Medulla oblongata (tissue), 1 donor: ENCODE data around the gene PTPRT.

ENCODE experiments used
- DNase-seq: peaks from one replicate; pipeline ENCODE4 v3.0.0-alpha.2; 2015; ENCODE audit errors: extremely low spot score

PTPRT gene

DNA sequence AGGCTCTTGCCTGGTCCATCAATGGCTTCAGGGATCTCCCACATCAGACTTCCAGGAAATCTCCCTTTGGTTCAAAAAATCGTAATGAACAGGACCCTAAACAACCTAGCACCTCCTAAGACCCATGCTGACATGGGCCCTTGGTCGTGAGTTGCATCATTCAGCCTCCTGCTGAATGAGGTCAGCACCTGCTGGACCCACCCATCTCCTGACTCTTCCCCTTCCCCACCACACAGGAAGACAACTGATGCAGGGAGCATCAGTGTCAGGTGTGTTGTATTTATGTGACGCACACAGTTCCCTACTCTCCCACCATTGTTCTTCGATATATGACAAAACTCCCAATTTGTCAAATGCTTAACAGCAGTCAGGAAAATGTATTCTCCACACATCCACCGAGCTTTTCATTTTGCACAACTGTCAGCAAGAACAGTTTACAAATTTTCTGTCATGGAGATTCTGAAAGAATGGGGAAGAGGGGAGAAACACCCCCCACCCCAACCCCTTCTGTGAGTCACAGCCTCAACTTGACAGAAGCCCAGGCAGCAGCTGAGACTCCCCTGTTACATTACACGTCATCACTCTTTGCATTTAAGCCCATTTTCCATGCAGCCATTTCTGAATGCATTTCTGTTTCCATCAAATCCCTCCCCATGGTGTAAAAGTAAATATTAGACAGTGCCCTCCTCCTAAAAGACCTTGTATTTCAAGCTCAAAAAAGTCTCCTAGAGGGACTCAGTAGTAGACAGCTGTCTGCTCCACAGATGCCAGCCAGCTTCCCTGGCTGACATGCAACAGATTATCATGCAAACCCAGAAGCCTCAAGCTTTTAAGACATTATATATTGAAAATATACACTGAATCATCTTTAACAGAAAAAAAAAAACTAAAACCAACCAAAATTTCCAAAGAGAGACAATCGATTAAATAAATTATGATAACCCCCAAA lies 577.5 kb downstream of the PTPRT start:
- DNase-seq, result no peak

- DNase-seq, result no peak
Observed at GRCh38 chr20:42611423-42611822, 578.3 kb downstream of the PTPRT start.

DNA sequence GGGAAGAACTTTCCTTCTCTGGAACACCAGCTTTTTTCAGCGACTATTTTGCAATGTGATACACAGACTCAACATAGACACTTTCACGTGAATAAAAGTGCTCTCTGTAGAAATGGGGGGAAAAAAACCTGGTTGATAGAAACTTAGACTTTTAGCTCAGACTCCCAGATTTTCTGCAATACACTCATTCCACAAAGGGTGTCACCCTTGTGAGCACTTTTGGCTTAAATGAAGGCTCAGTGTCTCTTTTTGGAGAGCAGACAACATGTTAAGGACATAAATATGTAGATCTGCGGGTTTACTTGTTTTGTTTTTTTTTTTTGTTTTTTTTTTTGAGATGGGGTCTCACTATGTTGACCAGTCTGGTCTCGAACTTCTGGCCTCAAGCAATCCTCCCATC lies 579.6 kb downstream of the PTPRT start:
- DNase-seq, result no peak

GRCh38 chr20:42609618-42610017 lies 580.1 kb downstream of the PTPRT start:
- DNase-seq, result no peak

GRCh38 chr20:42604998-42605956 lies 584.4 kb downstream of the PTPRT start:
- DNase-seq, result no peak

DNA sequence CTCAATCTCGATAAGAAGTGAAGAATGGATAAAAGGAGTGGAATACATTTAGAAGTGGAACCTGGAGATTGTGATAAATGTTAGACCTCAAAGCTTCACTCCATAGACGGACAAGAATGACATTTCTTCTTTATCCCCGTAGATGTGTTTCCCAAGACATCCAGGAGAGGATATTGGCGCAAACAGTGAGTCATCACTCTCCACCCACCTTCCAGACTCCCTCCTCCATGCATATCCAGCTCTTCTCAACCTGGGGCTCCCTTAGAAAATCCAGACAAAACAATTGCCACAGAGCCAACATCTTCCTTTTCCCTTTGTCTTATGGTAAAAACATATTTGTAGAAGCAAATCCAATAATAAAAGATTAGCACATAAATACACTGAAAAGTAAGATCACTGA lies 586.1 kb downstream of the PTPRT start:
- no peak for DNase-seq

GRCh38 chr20:42598581-42598980 lies 591.1 kb downstream of the PTPRT start:
- peak; percentile 56 for DNase-seq

GRCh38 chr20:42595625-42596024 lies 594.1 kb downstream of the PTPRT start:
- DNase-seq, result no peak

DNA sequence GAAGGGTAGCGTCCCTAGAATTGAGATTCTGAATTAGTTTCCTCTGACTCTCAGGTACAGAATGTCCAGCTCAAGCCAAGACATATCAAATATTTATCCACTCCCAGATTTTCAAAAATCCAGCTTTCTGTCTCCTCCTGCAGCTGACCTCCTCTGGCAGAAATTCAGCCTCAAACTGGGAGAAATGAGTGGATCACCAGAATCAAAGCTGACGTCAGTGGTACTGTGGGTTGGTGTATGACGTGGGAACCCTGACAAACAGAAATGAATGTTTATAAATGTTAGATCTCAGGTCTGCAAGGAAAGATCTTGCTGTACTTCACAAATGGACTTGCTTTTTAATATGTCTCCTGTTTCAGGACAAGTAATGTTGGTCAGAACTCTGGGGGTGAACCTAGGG lies 595.0 kb downstream of the PTPRT start:
- DNase-seq, result no peak

DNA sequence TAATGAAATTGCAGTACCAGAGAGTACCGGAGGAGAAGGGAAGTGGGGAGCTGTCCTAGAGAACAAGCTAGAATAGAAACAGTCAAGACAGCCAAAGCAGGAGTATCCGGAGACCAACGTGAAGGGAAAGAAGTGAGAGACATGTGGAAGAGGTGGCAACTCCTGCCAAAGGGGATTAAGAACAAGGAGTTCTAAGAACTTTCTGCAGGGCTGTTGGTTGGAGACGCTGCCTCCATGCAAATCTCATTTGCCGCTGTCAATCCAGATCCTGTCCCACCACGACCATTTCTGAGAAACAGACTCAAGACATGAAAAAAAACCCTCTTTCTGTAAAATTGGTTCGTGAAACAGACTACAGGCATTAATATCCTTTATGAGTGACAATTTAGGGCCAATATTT lies 595.7 kb downstream of the PTPRT start:
- DNase-seq, result no peak

DNA sequence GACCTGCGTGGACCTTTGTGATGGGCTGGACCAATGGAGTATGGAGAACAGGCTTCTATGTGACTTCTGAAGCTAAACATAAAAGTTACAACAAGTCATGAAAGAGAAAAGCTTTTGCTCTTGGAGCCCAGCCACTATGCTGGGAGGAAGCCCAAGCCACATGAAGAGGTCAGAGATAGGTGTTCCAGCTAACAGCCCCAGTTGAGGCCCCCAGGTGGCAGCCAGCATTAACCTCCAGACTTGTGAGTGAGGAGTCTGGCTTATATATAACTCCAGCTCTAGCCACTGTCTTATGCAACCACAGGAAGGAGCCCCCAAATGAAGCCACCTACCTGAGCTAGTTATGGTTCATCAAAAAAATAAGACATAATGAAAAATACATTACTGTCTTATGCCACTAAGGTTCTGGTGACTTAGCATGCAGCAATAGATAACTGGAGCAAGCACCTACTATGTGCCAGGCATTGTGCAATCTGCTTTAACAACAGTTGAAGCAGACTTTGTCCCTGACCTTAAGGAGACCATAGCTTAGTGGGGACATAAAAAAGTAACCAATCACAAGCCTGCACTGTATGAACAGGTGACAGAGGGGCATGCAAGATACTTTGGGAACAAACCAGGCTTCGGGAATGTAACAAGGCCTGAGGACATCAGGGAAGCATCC lies 599.6 kb downstream of the PTPRT start:
- DNase-seq, result no peak

DNA sequence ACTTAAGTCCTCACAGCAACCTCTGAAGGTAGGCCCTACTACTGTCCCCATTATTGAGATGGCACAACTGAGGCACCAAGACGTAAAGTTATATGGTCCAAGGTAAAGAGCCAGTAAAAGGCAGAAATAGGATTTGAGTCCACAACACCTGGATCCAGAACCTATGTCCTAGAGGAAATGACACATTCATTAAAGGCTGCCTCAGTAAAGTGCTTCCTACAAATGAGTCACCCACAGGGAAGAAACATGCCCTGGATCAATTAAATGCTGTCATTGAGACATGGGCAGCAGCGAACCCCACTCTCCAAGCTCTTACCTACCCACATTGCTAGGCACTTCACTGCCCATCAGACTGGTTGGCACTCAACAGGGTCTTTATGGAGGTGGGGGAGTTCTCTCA lies 600.9 kb downstream of the PTPRT start:
- DNase-seq, result no peak

- no peak for DNase-seq
Observed at GRCh38 chr20:42587427-42587826, 602.3 kb downstream of the PTPRT start.

- DNase-seq, result no peak
Observed at GRCh38 chr20:42581311-42581710, 608.4 kb downstream of the PTPRT start.

GRCh38 chr20:42576167-42576566 lies 613.5 kb downstream of the PTPRT start:
- no peak for DNase-seq

GRCh38 chr20:42572320-42573016 lies 617.2 kb downstream of the PTPRT start:
- DNase-seq, result no peak

DNA sequence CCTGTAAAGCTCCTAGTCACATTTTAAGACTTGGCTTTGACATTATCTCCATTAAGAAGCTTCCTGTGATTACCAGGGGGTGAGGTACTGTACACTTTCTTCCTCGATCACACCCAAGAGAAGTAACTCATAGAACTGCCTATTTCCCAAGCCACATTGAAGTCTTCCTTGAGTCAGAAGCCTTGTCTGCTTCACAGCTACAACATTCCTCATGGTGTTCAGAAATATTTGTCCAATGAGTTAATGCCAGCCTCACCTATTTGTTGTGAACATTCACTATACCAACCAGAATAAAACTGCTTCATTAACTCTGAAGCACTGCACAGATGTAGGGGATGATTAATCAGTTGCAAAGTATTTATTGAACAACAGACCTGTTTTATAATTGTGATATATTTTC lies 622.3 kb downstream of the PTPRT start:
- no peak for DNase-seq

DNA sequence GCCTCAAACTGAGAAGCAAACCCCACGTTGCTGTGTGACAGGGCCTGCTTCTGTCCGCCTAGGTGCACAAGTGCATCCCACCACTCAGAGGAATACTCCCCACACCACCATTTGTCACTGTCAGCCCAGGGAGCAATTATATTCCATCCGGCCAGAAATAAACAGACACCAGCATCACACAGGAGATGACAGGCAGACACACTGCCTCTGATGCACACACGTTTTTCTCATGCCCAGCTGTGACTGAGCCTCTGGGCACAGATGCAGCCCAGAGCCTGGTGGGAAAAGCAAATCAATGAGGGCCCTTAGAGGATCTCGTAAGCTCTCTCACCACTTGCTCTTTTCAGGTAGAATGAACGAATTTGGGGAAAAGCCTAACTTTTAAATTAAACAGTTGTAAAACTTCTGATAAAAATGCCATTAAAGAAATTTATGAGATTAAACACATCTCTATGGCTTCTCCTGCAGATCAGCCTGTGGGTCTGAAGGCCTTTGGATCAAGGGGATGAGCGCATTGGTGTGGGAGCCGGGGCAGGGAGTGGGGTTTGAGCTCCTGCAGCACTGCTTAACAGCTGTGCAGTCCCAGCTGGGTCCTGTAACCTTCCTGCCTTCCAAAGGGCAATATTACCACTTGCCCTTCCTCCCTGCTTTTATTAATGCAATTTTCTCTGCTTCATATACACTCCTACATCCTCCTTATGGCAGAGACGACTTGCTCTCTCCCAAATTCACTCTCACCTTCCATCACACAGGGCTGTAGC lies 624.3 kb downstream of the PTPRT start:
- no peak for DNase-seq

GRCh38 chr20:42559665-42560064 lies 630.0 kb downstream of the PTPRT start:
- DNase-seq, result no peak

DNA sequence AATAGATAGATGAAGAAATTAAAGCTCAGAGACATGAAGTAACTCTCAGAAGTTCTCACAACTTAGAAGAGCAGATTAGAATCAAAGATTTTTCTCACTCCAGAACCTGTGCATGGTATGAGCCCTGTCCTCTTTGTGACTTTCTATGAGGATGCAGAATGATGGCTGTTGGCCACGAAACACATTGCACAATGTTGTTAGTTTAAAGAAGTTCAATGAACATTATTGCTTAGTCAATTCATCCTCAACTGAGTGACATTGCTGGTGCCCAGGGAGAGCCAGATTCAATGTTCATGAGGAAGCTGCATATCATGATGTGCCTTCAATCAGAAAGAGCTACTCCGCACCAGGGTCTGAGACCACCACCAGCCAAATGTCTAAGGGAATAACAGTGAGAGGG lies 633.1 kb downstream of the PTPRT start:
- DNase-seq, result no peak

- no peak for DNase-seq
Observed at GRCh38 chr20:42553374-42553773, 636.3 kb downstream of the PTPRT start.
